GM18517 (cell line): ENCODE results near the gene POLR1B.
"Not testable (repeated sequence)": the region's sequence is repeated elsewhere in the genome, so short reads cannot be mapped to it uniquely, and the experiment has no call there.

ENCODE experiments used
- ATAC-seq: cut with Tn5 transposase; IDR thresholded peaks from one replicate; pipeline ENCODE4 v1.9.1; 2021; ENCODE audit warnings: mild to moderate bottlenecking, moderate library complexity; ENCODE audit not compliant: unreplicated experiment

POLR1B gene

GRCh38 chr2:112597537-112598322 lies 55.5 kb downstream of the POLR1B start:
- ATAC-seq = no peak

- no peak for ATAC-seq
Measured at GRCh38 chr2:112600634-112601033, 58.4 kb downstream of the POLR1B start.

GRCh38 chr2:112601754-112602153 lies 59.5 kb downstream of the POLR1B start:
- ATAC-seq = no peak

GRCh38 chr2:112602917-112603316 lies 60.7 kb downstream of the POLR1B start:
- no peak for ATAC-seq

GRCh38 chr2:112603731-112604130 lies 61.5 kb downstream of the POLR1B start:
- no peak for ATAC-seq

GRCh38 chr2:112604952-112605351 lies 62.7 kb downstream of the POLR1B start:
- ATAC-seq = no peak

GRCh38 chr2:112605926-112606325 lies 63.7 kb downstream of the POLR1B start:
- no peak for ATAC-seq

GRCh38 chr2:112606547-112606946 lies 64.3 kb downstream of the POLR1B start:
- no peak for ATAC-seq

- ATAC-seq = no peak
Measured at GRCh38 chr2:112607680-112608438, 65.6 kb downstream of the POLR1B start.

- ATAC-seq = not testable (repeated sequence)
Measured at GRCh38 chr2:112609320-112609719, 67.1 kb downstream of the POLR1B start.

- ATAC-seq = not testable (repeated sequence)
Measured at GRCh38 chr2:112612283-112612682, 70.0 kb downstream of the POLR1B start.

GRCh38 chr2:112614201-112614840 lies 72.1 kb downstream of the POLR1B start:
- no peak for ATAC-seq

- ATAC-seq = no peak
Measured at GRCh38 chr2:112615051-112615450, 72.8 kb downstream of the POLR1B start.

- not testable (repeated sequence) for ATAC-seq
Measured at GRCh38 chr2:112615798-112616197, 73.5 kb downstream of the POLR1B start.

- no peak for ATAC-seq
Measured at GRCh38 chr2:112618383-112618782, 76.1 kb downstream of the POLR1B start.

- no peak for ATAC-seq
Measured at GRCh38 chr2:112621790-112622527, 79.7 kb downstream of the POLR1B start.

- ATAC-seq = no peak
Measured at GRCh38 chr2:112622528-112622849, 80.2 kb downstream of the POLR1B start.

GRCh38 chr2:112623913-112624777 lies 81.9 kb downstream of the POLR1B start:
- no peak for ATAC-seq

GRCh38 chr2:112625474-112626114 lies 83.3 kb downstream of the POLR1B start:
- no peak for ATAC-seq

- ATAC-seq = no peak
Measured at GRCh38 chr2:112626604-112627059, 84.4 kb downstream of the POLR1B start.
